ENCODE data around the gene MAP3K15. TPM values are rescaled to one million over a fixed set of nuclear protein-coding genes. Genes with fewer than 3 reads are reported as not detected.

Gene MAP3K15
- total and polyA plus RNA-seq, 10 of the 15 experiments (the other 5 are each of a cell fraction or from before 2014, with no cell fraction given): 0.03 to 0.16 TPM; not detected in 8

- no peak for TF ChIP-seq E4F1 (IDR thresholded peaks at IDR 0.05; ENCODE audit: borderline replicate concordance, partially characterized antibody)
- no peak for TF ChIP-seq POLR2AphosphoS5 (IDR thresholded peaks at IDR 0.05; ENCODE audit: low read length)
- TF ChIP-seq SP1 (IDR thresholded peaks at IDR 0.05; ENCODE audit: low read depth, low read length): no peak
Measured at GRCh38 chrX:19326567-19326966, 188.7 kb downstream of the MAP3K15 start (continued).

Small RNA genes within 50 kb of the gene (small RNA-seq; reads per million reads assigned to genes)
- not detected for gene RF00019

Other genes starting within 250 kb of the MAP3K15 start
- 175 and 223 TPM in 2 replicates for gene PDHA1, start 171.6 kb downstream of the MAP3K15 start, total RNA-seq (2014; rRNA removed)
- 171 and 176 TPM in 2 replicates for gene PDHA1, start 171.6 kb downstream of the MAP3K15 start, total RNA-seq (2014; rRNA removed; fragmentation: Illumina TruSeq; extraction: Trizol)
- 217 and 232 TPM in 2 replicates for gene PDHA1, start 171.6 kb downstream of the MAP3K15 start, total RNA-seq (2021)
- gene PDHA1, start 171.6 kb downstream of the MAP3K15 start, polyA plus RNA-seq (2011; rRNA removed): 351 and 360 TPM in 2 replicates
- gene PDHA1, start 171.6 kb downstream of the MAP3K15 start, polyA plus RNA-seq (2014; fragmentation: Illumina TruSeq; extraction: Trizol): 219 and 254 TPM in 2 replicates
- gene PDHA1, start 171.6 kb downstream of the MAP3K15 start, polyA plus RNA-seq (2014; fragmentation: Nextera tagmentation; extraction: Ambion mirVana): 100 to 1,000 TPM; 233 to 340 TPM
- gene PDHA1, start 171.6 kb downstream of the MAP3K15 start, polyA plus RNA-seq (2014; rRNA removed): 262 and 307 TPM in 2 replicates
- 100 to 1,000 TPM; 351 to 370 TPM for gene PDHA1, start 171.6 kb downstream of the MAP3K15 start, polyA plus RNA-seq (2016; fragmentation: Nextera tagmentation; extraction: Ambion mirVana)